Activated naive CD8-positive, alpha-beta T cell treated with anti-CD3 and anti-CD28 coated beads, Interleukin-2, amount 50 U/mL, for 24 hours (primary cell): ENCODE measurements around the gene HCN3.

Experiments
- ATAC-seq: fragments of 150-1000 bp; cut with Tn5 transposase; one replicate; pipeline ENCODE4 v1.10.0; 2021
- DNase-seq: peaks from one replicate; pipeline ENCODE4 v3.0.0; 2021
- H3K27ac Mint-ChIP-seq: one replicate; pipeline ENCODE4 v1.8.0; 2021; ENCODE audit warnings: mild to moderate bottlenecking, mixed read lengths
- H3K27me3 Mint-ChIP-seq: one replicate; pipeline ENCODE4 v1.8.0; 2021; ENCODE audit warnings: mixed read lengths
- H3K36me3 Mint-ChIP-seq: one replicate; pipeline ENCODE4 v1.8.0; 2021; ENCODE audit warnings: low read depth, mixed read lengths
- H3K4me1 Mint-ChIP-seq: one replicate; pipeline ENCODE4 v1.8.0; 2021; ENCODE audit warnings: mixed read lengths
- H3K4me3 Mint-ChIP-seq: one replicate; pipeline ENCODE4 v1.8.0; 2021; ENCODE audit warnings: mild to moderate bottlenecking, moderate library complexity, mixed read lengths
- H3K9me3 Mint-ChIP-seq: one replicate; pipeline ENCODE4 v1.8.0; 2021; ENCODE audit warnings: mixed read lengths

The HCN3 gene

DNA sequence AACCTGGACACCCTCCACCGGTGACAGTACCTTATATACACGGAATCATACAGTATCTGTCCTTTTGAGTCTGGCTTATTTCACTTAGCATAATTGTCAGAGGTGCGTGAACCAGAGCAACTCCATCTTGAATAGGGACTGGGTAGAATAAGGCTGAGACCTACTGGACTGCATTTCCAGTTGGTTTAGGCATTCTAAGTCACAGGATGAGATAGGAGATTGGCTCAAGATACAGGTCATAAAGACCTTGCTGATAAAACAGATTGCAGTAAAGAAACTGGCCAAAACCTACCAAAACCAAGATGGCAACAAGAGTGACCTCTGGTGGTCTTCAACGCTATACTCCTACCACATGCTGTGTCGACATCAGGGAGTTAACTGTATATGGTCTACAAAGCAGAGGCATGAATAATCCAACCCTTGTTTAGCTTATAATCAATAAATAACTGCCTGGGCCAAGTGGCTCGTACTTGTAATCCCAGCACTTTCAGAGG, 30.0 kb downstream of the HCN3 start:
- H3K9me3 Mint-ChIP-seq = no peaks in the 10 kb centered on the region
- H3K4me1 Mint-ChIP-seq = peaks cover 33% of the 10 kb centered on the region
- DNase-seq = no peak
- no peak for ATAC-seq
- peaks cover 26% of the 10 kb centered on the region for H3K36me3 Mint-ChIP-seq
- H3K27me3 Mint-ChIP-seq = peaks cover 2% of the 10 kb centered on the region
- H3K4me3 Mint-ChIP-seq = peak overlapping the region; percentile 96
- H3K27ac Mint-ChIP-seq = peak overlapping the region; percentile 99

DNA sequence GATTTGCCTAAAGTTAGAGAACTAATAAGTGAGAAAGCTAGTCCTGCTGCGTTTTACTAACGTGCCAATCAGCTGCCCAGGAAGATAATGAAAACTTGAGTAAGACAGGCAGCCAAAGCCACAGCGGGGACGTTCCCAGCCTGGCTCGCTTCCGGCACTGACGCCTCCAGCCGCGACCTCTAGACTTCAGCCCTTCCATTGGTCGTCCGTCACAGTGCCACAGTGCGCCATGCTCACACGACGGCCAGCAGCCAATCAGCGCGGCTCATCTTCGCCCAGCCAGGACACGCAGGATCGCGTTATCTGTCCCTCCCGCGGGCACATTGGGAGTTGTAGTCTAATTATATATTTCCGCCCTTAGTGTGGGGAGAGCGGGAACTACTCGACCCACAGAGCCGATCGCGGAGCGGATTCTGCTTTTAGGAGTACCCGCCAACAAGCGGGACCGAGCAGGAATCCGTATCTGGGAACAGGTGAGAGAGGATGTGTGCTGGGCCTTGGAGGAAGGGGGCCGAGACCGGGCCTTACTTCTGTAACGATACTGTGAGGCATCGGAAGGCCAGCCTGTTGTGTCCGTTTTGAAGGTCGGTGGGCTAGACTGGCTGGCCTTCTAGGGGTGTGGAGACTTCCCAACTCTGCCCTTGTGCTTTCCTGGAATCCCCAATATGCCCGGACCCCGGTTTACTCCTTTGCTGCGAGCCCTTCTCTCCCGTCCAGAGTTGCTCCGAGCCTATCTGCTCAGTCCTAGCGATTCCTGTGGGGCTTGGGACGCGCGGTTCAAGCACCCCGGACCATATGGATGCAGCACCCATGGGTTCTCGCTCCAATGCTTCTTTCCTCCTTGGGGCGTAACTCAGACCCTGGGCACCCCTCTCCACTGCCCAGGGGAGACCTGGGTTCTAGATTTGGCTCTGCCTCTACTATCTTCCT, 31.5 kb downstream of the HCN3 start, which contains the start of gene FDPS:
Gene FDPS, plus strand, starts transcription at position 374 of the 930 bp plus-strand sequence. CDS start 924 bp downstream, outside the sequence.
- Mint-ChIP-seq H3K4me3 (peak within 1 kb of the TSS; percentile 96), H3K27me3 (peaks cover 2% of the 10 kb centered on the region), H3K9me3 (no peaks in the 10 kb centered on the region), H3K4me1 (peaks cover 38% of the 10 kb centered on the region), H3K36me3 (peaks cover 37% of the 10 kb centered on the region), H3K27ac (peak within 1 kb of the TSS; percentile 99)
- DNase-seq (peak; percentile 95), ATAC-seq (peak; percentile 99)

DNA sequence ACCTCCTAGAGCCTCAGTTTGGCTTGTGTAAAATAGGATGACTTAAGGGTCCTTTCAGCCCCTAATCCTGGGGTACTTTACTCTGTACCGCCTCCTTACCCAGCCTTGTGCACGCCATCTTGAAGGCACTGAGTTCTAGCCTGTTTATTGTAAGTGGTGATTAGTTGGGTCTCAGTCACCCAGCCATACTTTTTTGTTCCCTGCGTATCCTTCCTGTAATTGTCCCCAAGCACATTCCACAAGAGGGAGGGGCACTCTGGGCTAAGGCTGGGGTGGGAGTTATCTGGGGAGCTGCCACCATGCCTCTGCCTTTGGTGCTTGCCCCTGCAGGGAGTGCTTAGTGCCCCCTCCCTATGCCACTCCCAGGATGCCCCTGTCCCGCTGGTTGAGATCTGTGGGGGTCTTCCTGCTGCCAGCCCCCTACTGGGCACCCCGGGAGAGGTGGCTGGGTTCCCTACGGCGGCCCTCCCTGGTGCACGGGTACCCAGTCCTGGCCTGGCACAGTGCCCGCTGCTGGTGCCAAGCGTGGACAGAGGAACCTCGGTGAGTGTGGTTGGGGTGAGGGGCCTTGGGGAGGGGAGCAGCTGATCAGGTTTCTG, 32.3 kb downstream of the HCN3 start:
- Mint-ChIP-seq H3K4me3 (peak overlapping the region; percentile 96), H3K36me3 (peaks cover 39% of the 10 kb centered on the region), H3K9me3 (no peaks in the 10 kb centered on the region), H3K27ac (peak overlapping the region; percentile 99), H3K27me3 (peaks cover 2% of the 10 kb centered on the region), H3K4me1 (peaks cover 38% of the 10 kb centered on the region)
- no peak for ATAC-seq
- no peak for DNase-seq

DNA sequence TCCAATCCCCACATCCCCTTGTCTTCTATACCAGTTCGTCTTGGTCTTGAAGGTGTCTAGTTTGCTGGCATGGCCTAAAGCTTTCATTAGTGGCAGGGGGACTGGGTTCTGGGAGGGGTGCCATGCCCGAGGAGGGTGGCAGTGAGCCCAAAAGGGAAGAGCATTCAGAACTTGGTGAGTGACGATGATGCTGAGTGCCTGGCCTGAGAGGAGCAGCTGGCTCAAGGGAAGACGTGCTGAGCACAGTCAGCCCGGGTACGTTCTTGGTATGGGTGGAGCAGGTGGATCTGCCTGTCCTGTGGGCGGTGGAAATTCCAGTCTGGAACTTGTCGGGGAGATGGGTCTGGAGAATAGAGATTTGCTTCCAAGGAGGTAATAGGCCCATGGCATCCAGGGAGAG, 36.0 kb downstream of the HCN3 start:
- Mint-ChIP-seq H3K4me1 (peaks cover 30% of the 10 kb centered on the region), H3K27me3 (peaks cover 2% of the 10 kb centered on the region), H3K27ac (no peak overlapping the region), H3K9me3 (no peaks in the 10 kb centered on the region), H3K4me3 (no peak overlapping the region), H3K36me3 (peaks cover 47% of the 10 kb centered on the region)
- ATAC-seq (no peak), DNase-seq (no peak)

DNA sequence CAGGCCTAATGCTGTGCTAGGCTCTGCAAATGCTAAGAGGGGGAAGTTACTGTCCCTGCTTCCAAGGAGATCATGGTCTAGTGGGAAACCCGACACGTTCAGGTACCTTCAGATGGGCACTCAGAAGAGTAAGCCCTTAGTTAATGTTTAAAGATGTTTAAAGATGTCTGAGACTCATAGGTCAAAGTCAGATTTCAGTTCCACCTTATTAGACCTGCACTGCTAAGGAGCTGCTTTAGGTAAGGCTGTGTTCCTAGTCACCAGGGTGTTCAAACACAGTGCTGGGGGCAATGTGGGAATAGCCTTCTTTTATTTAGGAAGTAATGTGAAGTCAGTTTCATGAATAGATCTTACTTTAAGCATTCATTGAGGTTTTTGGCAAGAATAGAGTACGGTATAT, 39.7 kb downstream of the HCN3 start:
- H3K27me3 Mint-ChIP-seq = no peaks in the 10 kb centered on the region
- H3K4me1 Mint-ChIP-seq = peaks cover 22% of the 10 kb centered on the region
- peaks cover 40% of the 10 kb centered on the region for H3K36me3 Mint-ChIP-seq
- no peak overlapping the region for H3K27ac Mint-ChIP-seq
- DNase-seq (no peak), ATAC-seq (no peak)
- H3K4me3 Mint-ChIP-seq = no peak overlapping the region
- no peaks in the 10 kb centered on the region for H3K9me3 Mint-ChIP-seq

DNA sequence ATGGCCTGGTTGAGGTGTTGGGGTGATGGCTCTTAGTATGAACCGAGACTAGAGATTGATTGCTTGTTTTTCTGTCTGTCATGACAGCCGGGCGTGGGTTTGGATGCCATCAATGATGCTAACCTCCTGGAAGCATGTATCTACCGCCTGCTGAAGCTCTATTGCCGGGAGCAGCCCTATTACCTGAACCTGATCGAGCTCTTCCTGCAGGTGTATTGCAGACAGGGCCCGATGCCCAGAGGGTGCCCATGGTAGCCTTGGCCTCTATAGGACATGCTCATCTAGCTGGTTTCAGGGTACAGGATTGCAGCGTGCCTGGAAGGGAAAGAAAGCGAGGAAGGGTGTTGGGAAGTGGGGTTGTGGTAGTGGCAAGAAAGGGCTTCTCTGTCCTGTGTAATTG, 40.8 kb downstream of the HCN3 start:
- Mint-ChIP-seq H3K27ac (no peak overlapping the region), H3K36me3 (peaks cover 33% of the 10 kb centered on the region), H3K4me3 (no peak overlapping the region), H3K27me3 (no peaks in the 10 kb centered on the region), H3K4me1 (peaks cover 25% of the 10 kb centered on the region), H3K9me3 (no peaks in the 10 kb centered on the region)
- DNase-seq = no peak
- ATAC-seq = no peak

DNA sequence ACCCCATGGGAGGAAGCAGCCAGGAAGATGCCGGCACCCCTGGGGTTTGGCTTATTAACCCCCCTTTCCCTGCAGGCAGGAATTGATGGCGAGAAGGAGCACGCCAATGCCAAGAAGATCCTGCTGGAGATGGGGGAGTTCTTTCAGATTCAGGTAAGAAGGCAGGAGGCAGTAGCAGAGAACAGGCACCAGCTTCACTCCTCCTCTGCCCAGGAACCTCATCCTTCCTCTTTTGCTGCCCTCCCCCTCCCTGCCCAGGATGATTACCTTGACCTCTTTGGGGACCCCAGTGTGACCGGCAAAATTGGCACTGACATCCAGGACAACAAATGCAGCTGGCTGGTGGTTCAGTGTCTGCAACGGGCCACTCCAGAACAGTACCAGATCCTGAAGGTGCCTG, 42.3 kb downstream of the HCN3 start:
- no peaks in the 10 kb centered on the region for H3K27me3 Mint-ChIP-seq
- peaks cover 22% of the 10 kb centered on the region for H3K4me1 Mint-ChIP-seq
- peaks cover 26% of the 10 kb centered on the region for H3K36me3 Mint-ChIP-seq
- H3K27ac Mint-ChIP-seq = no peak overlapping the region
- H3K4me3 Mint-ChIP-seq = no peak overlapping the region
- DNase-seq = no peak
- no peaks in the 10 kb centered on the region for H3K9me3 Mint-ChIP-seq
- ATAC-seq = no peak

DNA sequence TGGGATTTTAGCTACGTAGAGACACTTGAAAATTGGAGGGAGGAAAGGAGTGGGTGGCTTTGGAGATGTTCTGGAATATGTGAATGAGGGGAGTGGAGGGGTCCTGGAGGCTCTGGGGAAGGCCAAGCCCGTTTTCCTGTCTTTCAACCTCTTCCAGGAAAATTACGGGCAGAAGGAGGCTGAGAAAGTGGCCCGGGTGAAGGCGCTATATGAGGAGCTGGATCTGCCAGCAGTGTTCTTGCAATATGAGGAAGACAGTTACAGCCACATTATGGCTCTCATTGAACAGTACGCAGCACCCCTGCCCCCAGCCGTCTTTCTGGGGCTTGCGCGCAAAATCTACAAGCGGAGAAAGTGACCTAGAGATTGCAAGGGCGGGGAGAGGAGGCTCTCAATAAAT, 43.0 kb downstream of the HCN3 start:
- ATAC-seq (no peak), DNase-seq (no peak)
- Mint-ChIP-seq H3K36me3 (peaks cover 26% of the 10 kb centered on the region), H3K9me3 (no peaks in the 10 kb centered on the region), H3K27me3 (no peaks in the 10 kb centered on the region), H3K4me1 (peaks cover 25% of the 10 kb centered on the region), H3K4me3 (peak overlapping the region; percentile 48), H3K27ac (no peak overlapping the region)

DNA sequence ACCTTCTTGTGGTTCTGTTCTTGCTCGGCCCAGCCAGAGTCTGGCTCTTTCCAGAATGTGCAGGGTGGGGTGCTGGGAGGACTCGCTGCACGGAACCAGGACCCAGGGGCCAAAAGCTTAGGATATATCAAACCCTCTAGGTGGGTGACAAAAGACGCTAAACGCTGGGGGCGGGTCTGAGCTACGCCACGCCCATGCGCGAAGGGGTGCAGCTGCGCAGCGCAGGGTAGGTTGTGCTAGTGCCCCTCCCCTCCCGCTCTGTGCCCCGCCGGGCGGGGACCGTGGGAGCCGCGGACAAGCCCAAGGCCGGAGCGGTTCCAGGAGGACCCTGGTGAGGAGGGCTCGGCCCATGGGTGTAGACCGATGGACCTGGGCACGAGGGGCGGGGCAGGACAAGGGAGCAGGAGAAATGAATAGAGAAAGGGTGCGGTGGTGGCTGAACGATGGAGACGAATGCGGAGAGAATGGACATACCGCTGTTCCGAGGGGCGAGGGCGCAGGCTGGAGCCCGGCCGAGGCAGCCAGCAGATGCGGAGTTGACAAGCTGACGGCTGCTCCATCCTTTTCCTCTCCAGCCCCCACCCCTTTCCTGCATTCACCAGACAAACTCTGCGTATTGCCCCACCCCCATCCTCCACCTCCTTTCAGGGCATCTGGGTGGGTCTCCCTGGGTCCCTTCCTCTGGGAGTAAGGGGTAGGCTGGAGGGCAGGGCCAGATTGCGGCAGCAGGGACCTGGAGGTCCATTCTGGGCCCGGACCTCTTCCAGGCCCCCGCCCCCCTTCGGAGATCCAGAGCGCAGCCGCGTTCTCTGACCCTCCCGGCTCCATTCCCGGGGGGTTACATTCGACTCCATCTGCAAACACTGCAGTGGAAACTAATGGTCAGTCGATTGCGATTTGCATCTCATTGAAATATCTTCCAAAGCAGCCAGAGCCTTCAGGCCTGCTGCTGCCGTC, 43.7 kb downstream of the HCN3 start, which contains the start of gene RUSC1:
Gene RUSC1, plus strand, starts transcription at position 234 of the 957 bp plus-strand sequence. CDS start 880 bp downstream, outside the sequence.
- no peak within 1 kb of the TSS for H3K27ac Mint-ChIP-seq
- ATAC-seq (peak; percentile 27), DNase-seq (peak; percentile 81)
- no peaks in the 10 kb centered on the region for H3K9me3 Mint-ChIP-seq
- H3K4me1 Mint-ChIP-seq = peaks cover 30% of the 10 kb centered on the region
- peaks cover 26% of the 10 kb centered on the region for H3K36me3 Mint-ChIP-seq
- H3K27me3 Mint-ChIP-seq = no peaks in the 10 kb centered on the region
- H3K4me3 Mint-ChIP-seq = peak within 1 kb of the TSS; percentile 48

DNA sequence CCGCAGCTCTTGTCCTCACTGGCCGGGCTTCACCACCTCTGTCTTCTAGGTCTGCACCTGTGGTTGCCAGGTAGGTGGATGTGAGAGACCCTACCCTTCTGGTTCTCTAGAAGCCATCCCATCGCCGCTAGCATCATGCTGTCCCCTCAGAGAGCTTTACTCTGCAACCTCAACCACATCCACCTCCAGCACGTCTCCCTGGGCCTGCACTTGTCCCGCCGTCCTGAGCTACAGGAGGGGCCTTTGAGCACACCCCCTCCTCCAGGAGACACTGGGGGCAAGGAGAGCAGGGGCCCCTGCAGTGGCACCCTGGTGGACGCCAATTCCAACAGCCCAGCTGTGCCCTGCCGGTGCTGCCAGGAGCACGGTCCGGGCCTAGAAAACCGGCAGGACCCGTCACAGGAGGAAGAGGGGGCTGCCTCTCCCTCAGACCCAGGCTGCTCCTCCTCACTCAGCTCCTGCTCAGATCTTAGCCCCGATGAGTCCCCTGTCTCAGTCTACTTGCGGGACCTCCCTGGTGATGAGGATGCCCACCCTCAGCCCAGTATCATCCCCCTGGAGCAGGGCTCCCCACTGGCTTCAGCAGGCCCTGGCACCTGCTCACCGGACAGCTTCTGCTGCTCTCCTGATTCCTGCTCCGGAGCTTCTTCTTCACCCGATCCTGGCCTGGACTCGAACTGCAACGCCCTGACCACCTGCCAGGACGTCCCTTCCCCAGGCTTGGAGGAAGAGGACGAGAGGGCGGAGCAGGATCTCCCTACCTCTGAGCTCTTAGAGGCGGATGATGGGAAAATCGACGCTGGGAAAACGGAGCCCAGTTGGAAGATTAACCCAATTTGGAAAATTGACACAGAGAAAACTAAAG, 44.6 kb downstream of the HCN3 start:
- H3K4me3 Mint-ChIP-seq = peak overlapping the region; percentile 81
- peaks cover 33% of the 10 kb centered on the region for H3K4me1 Mint-ChIP-seq
- no peaks in the 10 kb centered on the region for H3K9me3 Mint-ChIP-seq
- no peaks in the 10 kb centered on the region for H3K27me3 Mint-ChIP-seq
- no peak for DNase-seq
- H3K27ac Mint-ChIP-seq = no peak overlapping the region
- no peak for ATAC-seq
- H3K36me3 Mint-ChIP-seq = peaks cover 23% of the 10 kb centered on the region

DNA sequence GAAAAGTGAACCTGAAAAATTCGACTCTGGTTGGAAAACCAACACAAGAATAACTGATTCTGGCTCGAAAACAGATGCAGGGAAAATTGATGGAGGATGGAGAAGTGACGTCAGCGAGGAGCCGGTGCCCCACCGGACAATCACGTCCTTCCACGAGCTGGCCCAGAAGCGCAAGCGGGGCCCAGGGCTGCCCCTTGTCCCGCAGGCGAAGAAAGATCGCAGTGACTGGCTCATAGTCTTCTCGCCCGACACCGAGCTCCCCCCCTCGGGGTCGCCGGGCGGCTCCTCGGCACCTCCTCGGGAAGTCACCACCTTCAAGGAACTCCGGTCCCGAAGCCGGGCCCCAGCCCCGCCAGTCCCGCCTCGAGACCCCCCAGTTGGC, 45.3 kb downstream of the HCN3 start:
- Mint-ChIP-seq H3K9me3 (no peaks in the 10 kb centered on the region), H3K4me3 (peak overlapping the region; percentile 81), H3K4me1 (peaks cover 33% of the 10 kb centered on the region), H3K27me3 (no peaks in the 10 kb centered on the region), H3K36me3 (peaks cover 23% of the 10 kb centered on the region), H3K27ac (no peak overlapping the region)
- no peak for ATAC-seq
- no peak for DNase-seq

DNA sequence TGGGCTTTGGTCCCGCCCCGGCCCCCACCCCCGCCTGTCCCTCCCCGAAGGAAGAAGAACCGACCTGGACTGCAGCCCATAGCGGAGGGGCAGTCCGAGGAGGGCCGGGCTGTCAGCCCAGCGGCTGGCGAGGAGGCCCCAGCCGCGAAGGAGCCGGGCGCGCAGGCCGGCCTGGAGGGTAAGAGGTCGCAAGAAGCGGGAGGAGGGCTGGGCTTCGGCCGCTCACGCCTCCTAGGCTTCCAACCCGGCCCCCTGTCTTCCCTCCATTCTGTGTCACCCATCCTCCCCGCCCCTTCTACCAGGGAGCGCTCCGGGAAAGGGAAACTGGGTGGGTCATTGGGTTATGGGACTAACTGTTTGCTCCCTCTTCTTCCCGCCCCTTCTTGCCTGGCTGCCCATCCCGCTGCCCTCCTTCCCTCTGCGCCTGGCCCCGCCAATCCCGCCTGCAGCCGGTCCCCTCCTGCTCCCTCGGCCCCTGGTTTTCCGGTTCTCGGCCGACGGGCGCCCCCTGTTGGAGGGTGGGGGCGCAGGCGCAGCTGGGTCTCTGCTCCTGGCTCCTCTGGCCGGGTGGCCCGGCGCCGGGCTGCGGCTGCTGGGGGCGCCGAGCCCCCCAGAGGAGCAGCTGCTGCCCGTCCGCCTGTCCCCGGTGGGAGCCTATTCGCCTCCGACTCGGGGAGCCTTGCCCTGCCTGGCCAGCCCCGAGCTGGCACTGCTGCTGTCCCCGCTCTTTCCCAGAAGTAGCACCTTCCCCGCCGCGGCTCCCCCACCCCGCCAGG, 45.9 kb downstream of the HCN3 start:
- Mint-ChIP-seq H3K27me3 (no peaks in the 10 kb centered on the region), H3K4me3 (peak overlapping the region; percentile 81), H3K9me3 (no peaks in the 10 kb centered on the region), H3K4me1 (peaks cover 33% of the 10 kb centered on the region), H3K27ac (peak overlapping the region; percentile 67), H3K36me3 (peaks cover 19% of the 10 kb centered on the region)
- ATAC-seq (peak; percentile 48), DNase-seq (peak; percentile 93)

DNA sequence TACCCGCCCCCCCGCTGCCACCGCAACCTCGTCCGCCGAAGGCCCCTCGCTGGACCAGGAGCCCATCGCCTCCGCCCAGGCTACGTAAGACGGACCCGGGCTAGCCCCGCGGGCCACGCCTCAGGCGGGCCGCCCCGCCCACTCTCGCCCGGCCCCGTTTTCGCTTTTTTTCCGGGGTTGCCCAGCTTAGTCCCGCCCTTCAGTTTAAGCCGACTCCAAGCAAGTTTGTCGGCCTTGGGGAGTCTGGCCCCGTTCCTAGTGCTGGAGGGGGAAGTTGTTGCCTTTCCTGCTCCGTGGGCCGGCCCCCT, 46.4 kb downstream of the HCN3 start:
- Mint-ChIP-seq H3K4me3 (peak overlapping the region; percentile 81), H3K4me1 (peaks cover 33% of the 10 kb centered on the region), H3K36me3 (peaks cover 15% of the 10 kb centered on the region), H3K27ac (peak overlapping the region; percentile 77), H3K27me3 (no peaks in the 10 kb centered on the region), H3K9me3 (no peaks in the 10 kb centered on the region)
- DNase-seq = peak; percentile 87
- peak; percentile 63 for ATAC-seq
